ENCODE results near the gene ASTN1. TPM values are rescaled to one million over a fixed set of nuclear protein-coding genes. Genes with fewer than 3 reads are reported as not detected.

The ASTN1 gene
- total RNA-seq, 4 donors from 2014 or later: 0.18 TPM; not detected in 3

DNA sequence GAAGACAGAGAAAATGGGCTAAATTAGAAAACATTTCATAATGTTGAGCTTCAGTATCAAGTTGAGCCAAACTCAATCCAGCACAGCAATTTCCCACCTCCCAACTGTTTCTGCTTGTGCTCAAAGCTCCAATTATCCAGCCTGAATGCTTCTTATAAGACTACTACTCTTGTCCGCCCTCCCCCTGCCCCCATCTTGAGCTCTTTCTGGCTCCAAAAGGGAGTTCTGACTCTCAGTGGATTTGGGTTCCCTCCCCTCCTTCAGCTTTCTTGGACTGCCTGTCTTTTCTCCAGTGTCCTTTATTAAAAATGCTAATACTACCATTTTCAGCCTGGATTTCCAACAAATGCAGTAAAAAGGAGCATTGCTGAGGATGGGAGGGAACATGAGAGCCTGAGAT is 174.8 kb downstream of the ASTN1 start:
- WGBS: 65% methylated on average over 1 of the region's 1 CpG
- H3K27me3 ChIP-seq: no peaks in the 10 kb centered on the region

DNA sequence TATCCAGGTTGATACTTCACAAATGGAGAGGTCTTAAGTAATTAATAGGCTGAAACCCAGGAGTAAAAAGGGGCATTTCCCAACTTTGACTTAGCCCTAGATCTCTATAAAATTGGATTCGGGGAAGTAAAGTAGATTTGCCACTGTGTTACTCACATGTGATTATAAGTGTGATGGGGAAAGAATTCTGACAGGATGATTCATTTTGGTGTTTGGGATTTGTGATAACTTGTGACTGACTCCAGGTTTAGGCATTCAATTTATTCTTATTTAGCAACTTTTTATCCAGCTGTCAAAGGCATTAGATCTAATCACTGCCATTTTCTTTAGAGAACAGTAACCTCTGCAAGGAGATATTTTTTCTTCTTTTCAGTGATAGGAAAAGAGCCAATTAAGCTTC is 175.5 kb downstream of the ASTN1 start:
- Histone ChIP-seq H3K4me3 (no peak overlapping the region), H3K4me1 (no peaks in the 10 kb centered on the region), H3K27me3 (no peaks in the 10 kb centered on the region), H3K27ac (no peak overlapping the region), H3K36me3 (no peaks in the 10 kb centered on the region), H3K9me3 (no peaks in the 10 kb centered on the region)
- TF ChIP-seq, protein P1, sequence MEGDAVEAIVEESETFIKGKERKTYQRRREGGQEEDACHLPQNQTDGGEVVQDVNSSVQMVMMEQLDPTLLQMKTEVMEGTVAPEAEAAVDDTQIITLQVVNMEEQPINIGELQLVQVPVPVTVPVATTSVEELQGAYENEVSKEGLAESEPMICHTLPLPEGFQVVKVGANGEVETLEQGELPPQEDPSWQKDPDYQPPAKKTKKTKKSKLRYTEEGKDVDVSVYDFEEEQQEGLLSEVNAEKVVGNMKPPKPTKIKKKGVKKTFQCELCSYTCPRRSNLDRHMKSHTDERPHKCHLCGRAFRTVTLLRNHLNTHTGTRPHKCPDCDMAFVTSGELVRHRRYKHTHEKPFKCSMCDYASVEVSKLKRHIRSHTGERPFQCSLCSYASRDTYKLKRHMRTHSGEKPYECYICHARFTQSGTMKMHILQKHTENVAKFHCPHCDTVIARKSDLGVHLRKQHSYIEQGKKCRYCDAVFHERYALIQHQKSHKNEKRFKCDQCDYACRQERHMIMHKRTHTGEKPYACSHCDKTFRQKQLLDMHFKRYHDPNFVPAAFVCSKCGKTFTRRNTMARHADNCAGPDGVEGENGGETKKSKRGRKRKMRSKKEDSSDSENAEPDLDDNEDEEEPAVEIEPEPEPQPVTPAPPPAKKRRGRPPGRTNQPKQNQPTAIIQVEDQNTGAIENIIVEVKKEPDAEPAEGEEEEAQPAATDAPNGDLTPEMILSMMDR (IDR thresholded peaks at IDR 0.05): no peak
- no peak for TF ChIP-seq POLR2A (IDR thresholded peaks at IDR 0.05)
- no peak for TF ChIP-seq EP300 (IDR thresholded peaks at IDR 0.05)
- no peak for TF ChIP-seq POLR2AphosphoS5 (IDR thresholded peaks at IDR 0.05)
- 56% methylated on average over 1 of the region's 1 CpG for WGBS
- DNase-seq (ENCODE audit: low spot score in 2 of 2): no peak

More for the DNA sequence above, 174.8 kb downstream of the ASTN1 start:
- H3K36me3 ChIP-seq: no peaks in the 10 kb centered on the region
- no peak for DNase-seq (ENCODE audit: low spot score in 2 of 2)
- no peak overlapping the region for H3K27ac ChIP-seq
- no peaks in the 10 kb centered on the region for H3K9me3 ChIP-seq
- no peak for TF ChIP-seq EP300 (IDR thresholded peaks at IDR 0.05)
- no peaks in the 10 kb centered on the region for H3K4me1 ChIP-seq
- H3K4me3 ChIP-seq: no peak overlapping the region

DNA sequence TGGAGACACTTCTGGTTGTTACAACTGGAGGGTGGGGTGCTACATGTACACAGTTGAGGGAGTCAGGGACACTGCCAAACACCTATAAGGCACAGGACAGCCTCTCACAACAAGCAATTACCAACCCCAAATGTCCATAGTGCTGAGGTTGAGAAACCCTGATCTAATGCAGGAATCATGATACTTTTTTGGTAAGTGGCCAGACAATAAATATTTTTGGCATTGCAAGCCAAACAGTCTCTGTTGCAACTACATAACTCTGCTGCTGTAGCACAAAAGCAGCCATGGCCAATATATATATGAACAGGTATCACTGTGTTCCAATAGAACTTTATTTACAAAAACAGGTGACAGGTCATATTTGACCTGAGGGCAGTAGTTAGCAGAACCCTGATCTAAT is 177.5 kb downstream of the ASTN1 start:
- DNase-seq (ENCODE audit: low spot score in 2 of 2): no peak
- Histone ChIP-seq H3K36me3 (no peaks in the 10 kb centered on the region), H3K27ac (no peak overlapping the region), H3K9me3 (no peaks in the 10 kb centered on the region), H3K4me3 (no peak overlapping the region), H3K4me1 (no peaks in the 10 kb centered on the region), H3K27me3 (no peaks in the 10 kb centered on the region)
- TF ChIP-seq EP300 (IDR thresholded peaks at IDR 0.05) (no peak), POLR2AphosphoS5 (IDR thresholded peaks at IDR 0.05) (no peak), POLR2A (IDR thresholded peaks at IDR 0.05) (no peak)
- TF ChIP-seq, protein P1 (IDR thresholded peaks at IDR 0.05): no peak

DNA sequence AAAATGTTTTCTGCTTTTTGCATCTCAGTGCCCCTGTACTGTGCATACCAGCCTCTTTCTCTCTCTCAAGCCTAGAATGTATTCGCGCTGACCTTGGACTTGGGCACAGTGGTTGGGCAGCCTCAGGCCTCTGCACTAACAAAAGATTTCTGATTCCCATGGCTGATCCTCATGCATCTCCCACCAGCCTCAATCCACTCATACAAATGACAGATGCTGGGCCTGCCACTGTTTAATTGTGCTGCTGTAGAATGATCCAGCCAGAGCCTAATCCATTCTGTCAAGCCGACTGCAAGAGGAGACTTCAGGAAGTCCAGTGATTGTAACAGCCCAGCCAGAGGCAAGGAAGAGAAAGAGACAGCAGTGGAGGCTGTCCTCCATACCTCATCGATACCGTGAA is 180.8 kb downstream of the ASTN1 start:
- no peak for TF ChIP-seq EP300 (IDR thresholded peaks at IDR 0.05)
- TF ChIP-seq, protein P1 (IDR thresholded peaks at IDR 0.05): no peak
- TF ChIP-seq POLR2A (IDR thresholded peaks at IDR 0.05): no peak
- TF ChIP-seq POLR2AphosphoS5 (IDR thresholded peaks at IDR 0.05): no peak
- Histone ChIP-seq H3K4me1 (no peaks in the 10 kb centered on the region), H3K9me3 (no peaks in the 10 kb centered on the region)

DNA sequence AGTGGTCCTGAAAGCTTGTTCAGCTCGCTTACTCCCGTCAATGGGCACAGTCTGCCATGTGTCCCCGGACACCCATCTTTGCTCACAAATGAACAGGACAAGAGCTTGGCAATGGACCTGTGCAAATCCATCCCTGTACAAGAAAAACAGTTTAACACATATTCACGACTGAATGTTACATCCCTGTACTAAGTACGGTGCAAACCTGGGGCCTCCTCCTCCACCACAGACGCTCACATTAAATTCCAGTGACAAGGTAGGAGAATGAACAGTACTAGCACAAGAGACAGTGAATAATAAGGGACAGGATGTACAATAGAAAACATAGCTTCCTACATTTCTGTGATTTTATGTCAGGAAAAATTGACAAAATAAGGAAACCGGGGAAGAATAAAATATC is 187.7 kb downstream of the ASTN1 start:
- no peaks in the 10 kb centered on the region for H3K27me3 ChIP-seq
- no peak for DNase-seq (ENCODE audit: low spot score in 2 of 2)
- H3K36me3 ChIP-seq: no peaks in the 10 kb centered on the region
- H3K9me3 ChIP-seq: no peaks in the 10 kb centered on the region
- 86% methylated on average over 7 of the region's 7 CpGs for WGBS
- H3K27ac ChIP-seq: no peak overlapping the region
- no peaks in the 10 kb centered on the region for H3K4me1 ChIP-seq
- H3K4me3 ChIP-seq: no peak overlapping the region
- TF ChIP-seq, protein P1 (IDR thresholded peaks at IDR 0.05): no peak
- TF ChIP-seq EP300 (IDR thresholded peaks at IDR 0.05) (no peak), POLR2AphosphoS5 (IDR thresholded peaks at IDR 0.05) (no peak), POLR2A (IDR thresholded peaks at IDR 0.05) (no peak)

More for the DNA sequence above, 180.8 kb downstream of the ASTN1 start:
- Histone ChIP-seq H3K27me3 (no peaks in the 10 kb centered on the region), H3K27ac (no peak overlapping the region), H3K36me3 (no peaks in the 10 kb centered on the region), H3K4me3 (no peak overlapping the region)
- no peak for DNase-seq (ENCODE audit: low spot score in 2 of 2)
- WGBS: 91% methylated on average over 5 of the region's 5 CpGs

DNA sequence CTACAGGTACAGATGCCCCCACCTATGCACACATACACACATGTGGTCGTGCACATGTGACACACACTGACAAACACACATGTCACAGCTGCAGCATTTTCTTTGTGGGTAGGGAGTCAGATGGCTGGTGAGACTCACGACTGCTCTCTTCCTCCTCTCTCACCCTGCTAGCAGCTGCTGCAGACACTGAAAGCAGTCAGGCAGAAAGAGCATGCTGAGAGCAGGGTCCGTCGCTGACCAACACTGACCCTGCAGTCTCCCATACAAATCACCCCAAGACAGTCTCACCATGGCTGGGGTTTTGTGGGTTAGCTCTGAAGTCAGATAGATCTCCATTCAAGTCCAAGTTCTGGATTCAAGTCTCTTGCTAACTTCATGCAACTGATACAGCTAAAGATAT is 188.3 kb downstream of the ASTN1 start:
- DNase-seq (ENCODE audit: low spot score in 2 of 2): no peak
- 64% methylated on average over 4 of the region's 4 CpGs for WGBS

More for the DNA sequence above, 188.3 kb downstream of the ASTN1 start:
- Histone ChIP-seq H3K27ac (no peak overlapping the region), H3K4me3 (no peak overlapping the region), H3K36me3 (no peaks in the 10 kb centered on the region), H3K4me1 (no peaks in the 10 kb centered on the region), H3K27me3 (no peaks in the 10 kb centered on the region), H3K9me3 (no peaks in the 10 kb centered on the region)
- TF ChIP-seq POLR2A (IDR thresholded peaks at IDR 0.05): no peak
